ENCODE data around the gene FOXO3. TPM values are rescaled to one million over a fixed set of nuclear protein-coding genes. Genes with fewer than 3 reads are reported as not detected.

FOXO3 gene
- total and polyA plus RNA-seq, 2 of the 13 experiments (the other 11 are each of a cell fraction or from before 2014, with no cell fraction given): 16.0 to 22.5 TPM

DNA sequence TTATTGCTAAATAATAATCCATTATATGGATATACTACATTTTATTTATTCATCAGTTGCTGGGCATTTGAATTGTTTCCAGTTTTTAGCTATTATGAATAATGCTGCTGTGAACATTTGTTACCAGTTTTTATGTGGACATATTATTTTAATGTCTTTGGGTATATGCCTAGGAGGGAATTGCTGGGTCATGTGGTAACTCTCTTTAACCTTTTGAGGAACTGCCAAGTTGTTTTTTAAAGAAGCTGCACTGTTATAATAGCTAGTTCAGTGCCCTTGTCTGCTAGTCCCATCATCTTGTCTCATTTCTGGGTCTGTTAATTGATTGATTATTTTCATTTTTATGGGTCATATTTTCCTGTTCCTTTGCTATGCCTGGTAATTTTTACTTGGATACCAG lies 56.3 kb downstream of the FOXO3 start:
- H3K4me1 ChIP-seq (ENCODE audit: insufficient read depth, low read length): no peaks in the 10 kb centered on the region; the same call in 1 of the 2 replicates
- H3K79me2 ChIP-seq (ENCODE audit: insufficient read depth, low read length): peaks cover 86% of the 10 kb centered on the region
- no peak for ATAC-seq
- FAIRE-seq: no peak
- H4K20me1 ChIP-seq (ENCODE audit: insufficient read depth, low read length): peaks cover 45% of the 10 kb centered on the region
- H3K9ac ChIP-seq (ENCODE audit: insufficient read depth, low read depth, low read length): no peak overlapping the region
- in situ Hi-C loops (cut with HindIII; ENCODE audit: extremely low pct_ligation_motif_present, low pct_unique_long_range_greater_than_20kb): no loop called here
- intact Hi-C loops (cut with micrococcal nuclease; ENCODE audit: unreplicated experiment): no loop called here
- no peak overlapping the region for H3K4me3 ChIP-seq (replicated peaks in 1 of 3; ENCODE audit: insufficient read depth in 1 of 3, low read depth in 2 of 3, low read length in 3 of 3)
- BruUV-seq (replicated peaks): no TSS peak
- ChIA-PET CTCF (ENCODE audit: low intra/inter-chr PET ratio, low total read pairs) (no interaction called here), POLR2A (no interaction called here)
- no peaks in the 10 kb centered on the region for H3K27me3 ChIP-seq (ENCODE audit: control insufficient read depth in 1 of 2, insufficient read depth in 2 of 2, low read length in 2 of 2)
- H3K9me3 ChIP-seq (ENCODE audit: low read length): peaks cover 3% of the 10 kb centered on the region; the same call in 1 of the 2 replicates
- H3K4me2 ChIP-seq (ENCODE audit: low read depth, low read length): no peak overlapping the region
- peaks cover 2 to 9% of the 10 kb centered on the region in 2 experiments; a peak in 2 of 5 replicates for H3K36me3 ChIP-seq (replicated peaks in 1 of 2; ENCODE audit: control insufficient read depth in 1 of 2, insufficient read depth in 2 of 2, low read length in 2 of 2)
- no peak overlapping the region for H3K27ac ChIP-seq (ENCODE audit: extremely low read length, insufficient read depth, low read length)
- no peak overlapping the region for H2AFZ ChIP-seq (ENCODE audit: low read length)
- DNase-seq (ENCODE audit: low spot score): no peak
- TF ChIP-seq ZNF136 (CRISPR knock-in tag; IDR thresholded peaks at IDR 0.05; ENCODE audit: low read depth) (no peak), TCF7L2 (IDR thresholded peaks at IDR 0.05; ENCODE audit: low read depth, low read length) (no peak), CENPT (CRISPR knock-in tag; IDR thresholded peaks at IDR 0.05; ENCODE audit: low read depth) (no peak), SRSF1 (optimal IDR thresholded peaks at IDR 0.05; ENCODE audit: low read depth, low read length) (no peak), ZNF224 (CRISPR knock-in tag; IDR thresholded peaks at IDR 0.05) (no peak), ISL2 (CRISPR knock-in tag; IDR thresholded peaks at IDR 0.05) (no peak)
- TF ChIP-seq, protein P1, sequence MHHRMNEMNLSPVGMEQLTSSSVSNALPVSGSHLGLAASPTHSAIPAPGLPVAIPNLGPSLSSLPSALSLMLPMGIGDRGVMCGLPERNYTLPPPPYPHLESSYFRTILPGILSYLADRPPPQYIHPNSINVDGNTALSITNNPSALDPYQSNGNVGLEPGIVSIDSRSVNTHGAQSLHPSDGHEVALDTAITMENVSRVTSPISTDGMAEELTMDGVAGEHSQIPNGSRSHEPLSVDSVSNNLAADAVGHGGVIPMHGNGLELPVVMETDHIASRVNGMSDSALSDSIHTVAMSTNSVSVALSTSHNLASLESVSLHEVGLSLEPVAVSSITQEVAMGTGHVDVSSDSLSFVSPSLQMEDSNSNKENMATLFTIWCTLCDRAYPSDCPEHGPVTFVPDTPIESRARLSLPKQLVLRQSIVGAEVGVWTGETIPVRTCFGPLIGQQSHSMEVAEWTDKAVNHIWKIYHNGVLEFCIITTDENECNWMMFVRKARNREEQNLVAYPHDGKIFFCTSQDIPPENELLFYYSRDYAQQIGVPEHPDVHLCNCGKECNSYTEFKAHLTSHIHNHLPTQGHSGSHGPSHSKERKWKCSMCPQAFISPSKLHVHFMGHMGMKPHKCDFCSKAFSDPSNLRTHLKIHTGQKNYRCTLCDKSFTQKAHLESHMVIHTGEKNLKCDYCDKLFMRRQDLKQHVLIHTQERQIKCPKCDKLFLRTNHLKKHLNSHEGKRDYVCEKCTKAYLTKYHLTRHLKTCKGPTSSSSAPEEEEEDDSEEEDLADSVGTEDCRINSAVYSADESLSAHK (CRISPR knock-in tag; IDR thresholded peaks at IDR 0.05; ENCODE audit: borderline replicate concordance): no peak
- TF ChIP-seq, protein P2, sequence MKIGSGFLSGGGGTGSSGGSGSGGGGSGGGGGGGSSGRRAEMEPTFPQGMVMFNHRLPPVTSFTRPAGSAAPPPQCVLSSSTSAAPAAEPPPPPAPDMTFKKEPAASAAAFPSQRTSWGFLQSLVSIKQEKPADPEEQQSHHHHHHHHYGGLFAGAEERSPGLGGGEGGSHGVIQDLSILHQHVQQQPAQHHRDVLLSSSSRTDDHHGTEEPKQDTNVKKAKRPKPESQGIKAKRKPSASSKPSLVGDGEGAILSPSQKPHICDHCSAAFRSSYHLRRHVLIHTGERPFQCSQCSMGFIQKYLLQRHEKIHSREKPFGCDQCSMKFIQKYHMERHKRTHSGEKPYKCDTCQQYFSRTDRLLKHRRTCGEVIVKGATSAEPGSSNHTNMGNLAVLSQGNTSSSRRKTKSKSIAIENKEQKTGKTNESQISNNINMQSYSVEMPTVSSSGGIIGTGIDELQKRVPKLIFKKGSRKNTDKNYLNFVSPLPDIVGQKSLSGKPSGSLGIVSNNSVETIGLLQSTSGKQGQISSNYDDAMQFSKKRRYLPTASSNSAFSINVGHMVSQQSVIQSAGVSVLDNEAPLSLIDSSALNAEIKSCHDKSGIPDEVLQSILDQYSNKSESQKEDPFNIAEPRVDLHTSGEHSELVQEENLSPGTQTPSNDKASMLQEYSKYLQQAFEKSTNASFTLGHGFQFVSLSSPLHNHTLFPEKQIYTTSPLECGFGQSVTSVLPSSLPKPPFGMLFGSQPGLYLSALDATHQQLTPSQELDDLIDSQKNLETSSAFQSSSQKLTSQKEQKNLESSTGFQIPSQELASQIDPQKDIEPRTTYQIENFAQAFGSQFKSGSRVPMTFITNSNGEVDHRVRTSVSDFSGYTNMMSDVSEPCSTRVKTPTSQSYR (CRISPR knock-in tag; IDR thresholded peaks at IDR 0.05; ENCODE audit: borderline replicate concordance): no peak
- TF ChIP-seq, protein P3, sequence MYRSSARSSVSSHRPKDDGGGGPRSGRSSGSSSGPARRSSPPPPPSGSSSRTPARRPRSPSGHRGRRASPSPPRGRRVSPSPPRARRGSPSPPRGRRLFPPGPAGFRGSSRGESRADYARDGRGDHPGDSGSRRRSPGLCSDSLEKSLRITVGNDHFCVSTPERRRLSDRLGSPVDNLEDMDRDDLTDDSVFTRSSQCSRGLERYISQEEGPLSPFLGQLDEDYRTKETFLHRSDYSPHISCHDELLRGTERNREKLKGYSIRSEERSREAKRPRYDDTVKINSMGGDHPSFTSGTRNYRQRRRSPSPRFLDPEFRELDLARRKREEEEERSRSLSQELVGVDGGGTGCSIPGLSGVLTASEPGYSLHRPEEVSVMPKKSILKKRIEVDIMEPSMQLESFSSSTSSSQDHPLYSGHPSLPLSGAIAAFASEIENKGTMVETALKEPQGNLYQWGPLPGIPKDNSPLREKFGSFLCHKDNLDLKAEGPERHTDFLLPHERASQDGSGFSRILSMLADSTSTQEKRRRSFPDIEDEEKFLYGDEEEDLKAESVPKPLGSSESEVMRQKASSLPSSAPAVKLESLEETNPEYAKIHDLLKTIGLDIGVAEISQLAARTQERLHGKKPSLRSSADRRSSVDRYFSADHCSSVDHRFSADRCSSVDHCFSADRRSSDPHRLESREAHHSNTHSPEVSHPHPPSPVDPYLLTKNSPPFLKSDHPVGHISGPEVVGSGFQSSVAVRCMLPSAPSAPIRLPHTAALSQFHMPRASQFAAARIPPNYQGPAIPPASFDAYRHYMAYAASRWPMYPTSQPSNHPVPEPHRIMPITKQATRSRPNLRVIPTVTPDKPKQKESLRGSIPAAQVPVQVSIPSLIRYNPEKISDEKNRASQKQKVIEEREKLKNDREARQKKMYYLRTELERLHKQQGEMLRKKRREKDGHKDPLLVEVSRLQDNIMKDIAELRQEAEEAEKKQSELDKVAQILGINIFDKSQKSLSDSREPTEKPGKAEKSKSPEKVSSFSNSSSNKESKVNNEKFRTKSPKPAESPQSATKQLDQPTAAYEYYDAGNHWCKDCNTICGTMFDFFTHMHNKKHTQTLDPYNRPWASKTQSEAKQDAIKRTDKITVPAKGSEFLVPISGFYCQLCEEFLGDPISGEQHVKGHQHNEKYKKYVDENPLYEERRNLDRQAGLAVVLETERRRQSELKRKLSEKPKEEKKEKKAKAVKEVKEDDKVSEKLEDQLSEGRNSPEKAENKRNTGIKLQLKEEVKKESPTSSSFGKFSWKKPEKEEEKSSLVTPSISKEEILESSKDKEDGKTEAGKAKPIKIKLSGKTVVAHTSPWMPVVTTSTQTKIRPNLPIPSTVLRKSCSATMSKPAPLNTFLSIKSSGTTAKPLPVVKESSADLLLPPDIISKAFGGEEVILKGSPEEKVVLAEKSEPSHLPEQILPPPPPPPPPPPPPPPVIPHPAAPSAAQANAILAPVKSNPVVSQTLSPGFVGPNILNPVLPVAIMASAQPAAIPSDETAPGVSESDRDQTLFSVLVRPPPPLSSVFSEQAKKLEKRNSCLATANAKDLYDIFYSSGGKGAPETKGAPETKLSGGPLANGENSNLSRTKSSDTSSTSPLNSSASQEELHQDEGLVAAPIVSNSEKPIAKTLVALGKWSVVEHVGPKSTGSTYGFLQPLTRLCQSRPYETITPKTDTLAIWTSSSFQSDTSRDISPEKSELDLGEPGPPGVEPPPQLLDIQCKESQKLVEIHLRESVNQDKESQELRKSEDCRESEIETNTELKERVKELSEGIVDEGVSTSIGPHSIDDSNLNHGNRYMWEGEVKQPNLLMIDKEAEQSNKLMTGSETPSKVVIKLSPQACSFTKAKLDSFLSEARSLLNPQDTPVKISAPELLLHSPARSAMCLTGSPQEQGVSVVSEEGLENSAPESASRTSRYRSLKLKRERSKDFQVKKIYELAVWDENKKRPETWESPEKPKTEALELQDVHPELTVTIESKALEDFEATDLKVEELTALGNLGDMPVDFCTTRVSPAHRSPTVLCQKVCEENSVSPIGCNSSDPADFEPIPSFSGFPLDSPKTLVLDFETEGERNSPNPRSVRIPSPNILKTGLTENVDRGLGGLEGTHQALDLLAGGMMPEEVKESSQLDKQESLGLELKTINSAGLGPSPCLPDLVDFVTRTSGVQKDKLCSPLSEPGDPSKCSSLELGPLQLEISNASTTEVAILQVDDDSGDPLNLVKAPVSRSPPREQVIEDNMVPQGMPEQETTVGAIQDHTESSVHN (CRISPR knock-in tag; IDR thresholded peaks at IDR 0.05): no peak
